Tongue (tissue), 3 donors: ENCODE results near the gene SLC25A5. TPM values are rescaled to one million over a fixed set of nuclear protein-coding genes. Genes with fewer than 3 reads are reported as not detected.

Experiments used
- DNase-seq: peaks from one replicate; pipeline ENCODE4 v3.0.0-alpha.2; 2015
- small RNA-seq: library from RNA; depleted of rRNA; stranded (forward); fragments of <200 nt; gene quantifications from one replicate; pipeline ENCODE3, GENCODE V24; 2014; ENCODE audit warnings: low replicate concordance
- total RNA-seq: library from RNA; depleted of rRNA; stranded (reverse); fragments of >200 nt; gene quantifications from one replicate; pipeline ENCODE4 v1.2.3, GENCODE V29; 2014

SLC25A5 gene
- total RNA-seq, 1 donor from 2014 or later, result 127 TPM

DNA sequence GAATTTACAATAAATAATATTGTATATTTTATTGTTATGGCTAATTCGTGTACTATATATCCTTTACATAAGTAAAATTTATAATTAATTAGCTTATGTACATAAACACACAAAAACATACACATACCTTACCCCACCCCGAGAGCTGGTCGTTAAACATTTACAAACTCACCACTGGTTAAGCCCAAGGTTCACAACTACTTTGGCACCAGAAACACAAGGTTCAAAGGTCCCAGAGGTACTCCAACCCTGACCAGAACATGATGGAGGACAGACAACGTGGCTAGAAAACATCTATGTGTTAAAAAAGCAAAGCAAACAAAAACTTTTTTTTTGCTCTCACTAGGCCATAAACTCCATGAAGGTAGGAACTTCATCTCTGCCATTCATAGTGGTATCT lies 37.7 kb downstream of the SLC25A5 start:
- no peak for DNase-seq

DNA sequence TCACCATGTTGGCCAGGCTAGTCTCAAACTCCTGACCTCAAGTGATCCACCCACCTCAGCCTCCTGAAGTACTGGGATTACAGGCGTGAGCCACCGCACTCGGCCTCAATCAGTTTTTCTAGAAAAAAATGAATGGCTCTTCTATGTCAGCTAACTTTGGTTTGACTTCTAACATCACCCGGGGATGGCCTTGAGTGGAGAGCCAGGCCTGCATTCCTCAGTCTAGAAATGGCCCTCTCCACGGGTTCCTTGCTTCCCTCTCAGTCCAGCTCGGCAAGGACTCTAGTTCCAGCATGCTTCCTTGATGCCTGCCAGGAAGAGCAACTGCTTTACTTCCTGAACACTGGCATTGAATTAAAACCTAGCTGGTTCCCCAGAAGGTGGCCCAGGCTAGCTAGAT lies 39.0 kb downstream of the SLC25A5 start:
- DNase-seq, result no peak

DNA sequence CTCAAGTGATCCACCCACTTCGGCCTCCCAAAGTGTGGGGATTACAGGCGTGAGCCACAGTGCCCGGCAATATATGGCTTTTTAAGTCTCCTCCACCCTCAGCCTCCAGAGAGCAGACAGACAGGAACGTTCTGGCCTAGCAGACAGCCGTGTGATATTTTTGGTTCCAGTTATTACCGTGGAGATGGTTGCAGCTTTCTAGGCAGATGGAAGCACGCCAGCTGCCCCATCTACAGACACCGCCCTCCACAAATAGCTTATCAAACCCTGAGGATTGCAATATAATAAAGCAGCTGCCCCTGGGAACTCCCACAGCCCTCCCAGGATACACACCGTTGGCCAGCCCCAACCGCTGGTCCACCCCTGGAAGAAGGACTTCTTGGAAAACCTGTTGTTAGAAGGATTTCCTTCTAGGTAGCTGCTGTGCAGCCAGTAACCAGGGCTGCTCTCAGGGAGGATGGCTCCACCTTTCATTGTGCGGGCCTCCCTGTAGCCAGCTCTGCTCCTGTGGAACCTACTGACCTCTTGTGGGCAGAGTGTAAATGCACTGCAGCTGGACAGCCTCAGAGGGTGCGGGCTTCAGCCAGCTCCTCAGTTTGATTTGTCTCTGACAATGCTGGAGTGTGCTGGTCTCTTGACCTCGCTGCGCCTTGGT lies 44.0 kb downstream of the SLC25A5 start:
- DNase-seq, result peak; percentile 68

DNA sequence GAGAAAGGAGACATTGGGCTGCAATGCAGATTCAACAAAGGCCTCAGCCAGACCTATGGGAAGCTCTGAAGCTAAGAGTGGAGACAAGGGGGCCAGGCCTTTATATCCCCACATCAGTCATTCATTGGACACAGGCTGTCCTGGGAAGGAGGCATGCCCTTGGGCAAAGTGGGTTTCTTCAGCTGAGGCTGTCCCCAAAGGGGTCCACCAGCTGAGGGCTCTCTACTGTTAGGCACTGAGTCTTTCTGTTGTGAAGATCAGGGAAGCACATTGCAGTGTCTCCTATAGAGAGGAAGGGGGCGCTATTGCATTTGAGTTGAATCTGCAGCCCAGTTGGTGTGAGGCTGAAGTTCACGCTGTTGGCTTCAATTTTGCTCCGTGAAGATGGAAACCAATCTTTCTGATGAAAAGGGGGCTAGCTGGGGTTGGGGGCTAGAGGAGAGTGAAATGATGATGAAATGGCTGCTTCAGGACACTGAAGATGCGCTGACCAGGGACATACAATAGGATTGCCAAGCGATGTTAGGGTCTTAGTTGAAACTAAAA lies 48.0 kb downstream of the SLC25A5 start:
- peak; percentile 75 for DNase-seq

DNA sequence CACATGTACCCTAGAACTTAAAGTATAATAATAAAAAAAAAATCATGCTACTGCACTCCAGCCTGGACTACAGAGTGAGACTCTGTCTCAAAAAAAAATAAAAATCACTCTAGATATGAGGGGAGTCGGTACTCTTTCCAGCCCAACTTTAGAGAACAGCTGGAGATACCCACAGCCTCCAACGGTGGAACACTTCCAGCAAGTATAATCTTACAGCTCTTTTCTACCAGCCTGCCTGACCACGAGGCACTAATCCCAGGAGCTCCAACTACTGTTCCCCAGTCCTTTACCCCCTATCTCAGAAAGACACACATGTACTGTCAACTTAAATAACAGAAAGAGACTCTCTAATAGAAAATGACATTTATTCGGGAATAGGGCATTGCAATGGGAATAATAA lies 50.1 kb downstream of the SLC25A5 start:
- peak; percentile 58 for DNase-seq

Small RNA genes within 50 kb of the gene (small RNA-seq; reads per million reads assigned to genes)
- gene RNU1-67P, result 0.15 reads per million
- gene RNY3P16, result not detected

Other genes with a start within 250 kb of the SLC25A5 start
- 92.4 TPM for gene PGRMC1, start 232.2 kb upstream of the SLC25A5 start, total RNA-seq
- 6.1 TPM for gene SLC25A43, start 69.1 kb upstream of the SLC25A5 start, total RNA-seq
- gene STEEP1, start 97.0 kb downstream of the SLC25A5 start, total RNA-seq, result 28.6 TPM
- gene UBE2A, start 106.1 kb downstream of the SLC25A5 start, total RNA-seq, result 34.2 TPM
- 6.7 TPM for gene NKRF, start 138.0 kb downstream of the SLC25A5 start, total RNA-seq
- 17.8 TPM for gene SEPTIN6, start 224.7 kb downstream of the SLC25A5 start, total RNA-seq